Adrenal gland (tissue), 9 donors: ENCODE data around the gene SORL1-AS1.

Source experiments
- DNase-seq, 7 donors: peaks; one replicate each; pipeline ENCODE4 v3.0.0-alpha.2; 2019 to 2020
- H3K27ac ChIP-seq, 5 donors: fragments of 200-600 bp; sonication (generic) in 4 of 5; 1 replicate in 3 of 5; 2 replicates in 2 of 5; pipeline versions ENCODE4 v1.5.1 to v1.8.0; 2016 to 2020; ENCODE audit warnings: mild to moderate bottlenecking in 1 of 5
- H3K27me3 ChIP-seq: fragments of 200-600 bp; 2 replicates; pipeline ENCODE4 v1.8.0; 2021
- H3K36me3 ChIP-seq, 2 donors: fragments of 200-600 bp; replicated peaks in 1 of 2; 1 replicate in 1 of 2; 2 replicates in 1 of 2; pipeline versions ENCODE4 v1.5.1 to v1.8.0; 2018 to 2022
- H3K4me1 ChIP-seq, 2 donors: fragments of 200-600 bp; replicated peaks in 1 of 2; 1 replicate in 1 of 2; 2 replicates in 1 of 2; pipeline versions ENCODE4 v1.5.1 to v1.8.0; 2018 to 2021
- H3K4me3 ChIP-seq, 4 donors: fragments of 200-600 bp; sonication (generic) in 3 of 4; one replicate each; pipeline ENCODE4 v1.5.1; 2016 to 2018
- H3K9me3 ChIP-seq, 3 donors: fragments of 200-600 bp; sonication (generic) in 1 of 3; replicated peaks in 1 of 3; 1 replicate in 2 of 3; 2 replicates in 1 of 3; pipeline versions ENCODE4 v1.5.1 to v1.8.0; 2016 to 2021
- CTCF ChIP-seq, 6 experiments: fragments of 450-650 bp in 4 of 6; fragments of 200-600 bp in 2 of 6; sonication (generic) in 1 of 6; IDR thresholded peaks; 1 replicate in 5 of 6; 2 replicates in 1 of 6; pipeline versions ENCODE4 v1.5.1 to v1.8.0; 2016 to 2021; ENCODE audit warnings: antibody characterized with exemption in 6 of 6, mild to moderate bottlenecking in 2 of 6, moderate library complexity in 1 of 6
- POLR2A ChIP-seq, 2 donors: fragments of 450-650 bp; IDR thresholded peaks; one replicate each; pipeline ENCODE4 v1.6.1; 2017; ENCODE audit warnings: antibody characterized with exemption in 2 of 2, mild to moderate bottlenecking in 2 of 2, moderate library complexity in 1 of 2
- WGBS, 4 donors: extraction: QIAGEN DNeasy Blood & Tissue Kit in 2 of 4; methylation state at CpG; one replicate each; pipeline versions ENCODE4 v1.1.5 to v1.1.7; 2013 to 2017; 5-methylcytosine and 5-hydroxymethylcytosine counted together
- intact Hi-C, 2 donors: fragments of 100-400 bp; cut with DNase I; formaldehyde crosslinking; loops; one replicate each; pipeline versions ENCODE4 v1.14.1 to v1.15.0; 2022 to 2023
- donor health status: healthy with polysubstance abuse.
- donor health status: Bipolar disorder and iron deficiency.
- donor health status: DM: yes; HTN: yes; CAD: no.
- donor health status: DM: no; HTN: no; CAD: no.
- donor health status: DM: no; HTN: no; CAD: no.

The SORL1-AS1 gene

DNA sequence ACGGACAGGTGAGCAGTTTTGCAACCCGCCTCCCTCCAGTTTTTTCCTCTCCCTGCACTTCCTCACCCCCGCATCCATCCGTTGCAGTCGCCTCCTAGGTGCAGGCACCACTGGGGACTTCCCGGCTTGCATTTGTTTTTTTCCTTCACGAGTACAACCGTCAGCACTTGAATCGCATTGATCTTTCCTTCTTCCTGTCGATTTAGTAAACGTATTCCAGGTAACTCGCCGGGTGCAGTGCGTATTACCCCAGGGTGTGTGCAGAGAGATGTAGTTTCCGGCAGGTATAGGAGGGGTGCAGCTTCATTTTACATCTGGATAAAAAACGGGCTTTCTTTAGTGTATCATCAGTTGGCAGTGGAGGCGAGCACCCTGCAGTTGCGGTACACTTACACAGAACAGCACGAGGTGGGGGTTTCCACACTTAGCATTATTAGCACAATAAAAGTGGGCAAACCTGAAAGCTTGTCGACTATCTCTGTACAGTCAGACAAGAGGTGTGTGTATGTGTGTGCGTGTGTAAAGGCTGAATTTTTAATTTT, at the start of gene SORL1-AS1:
TSS of gene SORL1-AS1 (minus strand) at position 359 of the 542 bp plus-strand sequence.
- no peaks in the 10 kb centered on the region for H3K9me3 ChIP-seq
- peaks cover 3 to 6% of the 10 kb centered on the region in 2 donors for H3K4me1 ChIP-seq
- no peaks in the 10 kb centered on the region for H3K27me3 ChIP-seq
- 4 to 7% (median 6%) methylated on average over 19 to 21 of the region's 21 CpGs for WGBS, 4 donors
- intact Hi-C loops: loop anchor here in 1 of 2 donors (5.0 kb wide), 1 partner anchor 140 kb away; no protein-coding TSS in a partner anchor
- H3K27ac ChIP-seq: peak within 1 kb of the TSS in 1 of 5 donors; percentile 4
- no peaks in the 10 kb centered on the region for H3K36me3 ChIP-seq
- DNase-seq: no peak
- TF ChIP-seq POLR2A (IDR thresholded peaks at IDR 0.05) (no peak), CTCF (IDR thresholded peaks at IDR 0.05) (no peak)
- peak within 1 kb of the TSS in 2 of 4 donors; percentile 59 to 69 for H3K4me3 ChIP-seq

- no peak for TF ChIP-seq POLR2A (IDR thresholded peaks at IDR 0.05)
- TF ChIP-seq CTCF (IDR thresholded peaks at IDR 0.05): no peak
- intact Hi-C loops: no loop called here
- no peaks in the 10 kb centered on the region for H3K4me1 ChIP-seq
- 59 to 74% (median 60%) methylated on average over 1 of the region's 1 CpG for WGBS, 4 donors
- DNase-seq: no peak
- no peak overlapping the region for H3K4me3 ChIP-seq
- no peaks in the 10 kb centered on the region for H3K27me3 ChIP-seq
- no peaks in the 10 kb centered on the region for H3K36me3 ChIP-seq
- H3K9me3 ChIP-seq: no peaks in the 10 kb centered on the region
- no peak overlapping the region for H3K27ac ChIP-seq
Measured at GRCh38 chr11:121500717-121501116, 48.0 kb upstream of the SORL1-AS1 start.

DNA sequence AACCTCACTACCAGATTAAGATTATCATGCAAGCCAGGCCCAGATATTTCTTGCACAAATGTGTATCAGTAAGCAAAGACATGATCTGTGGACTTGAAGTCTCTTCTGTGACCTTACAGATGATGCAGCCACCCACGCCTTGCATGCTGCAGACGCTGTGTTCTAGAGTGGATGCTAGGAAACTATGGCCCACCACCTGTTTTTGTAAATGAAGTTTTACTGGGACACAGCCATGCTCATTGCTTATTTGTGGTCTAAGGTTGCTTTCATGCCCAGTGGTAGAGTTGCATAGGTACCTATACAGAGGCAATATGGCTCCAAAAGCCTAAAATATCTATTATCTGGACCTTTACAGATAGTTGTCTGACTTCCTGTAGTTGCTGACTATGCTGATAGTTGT, 47.5 kb upstream of the SORL1-AS1 start:
- Histone ChIP-seq H3K9me3 (no peaks in the 10 kb centered on the region), H3K4me3 (no peak overlapping the region), H3K27me3 (no peaks in the 10 kb centered on the region), H3K36me3 (no peaks in the 10 kb centered on the region), H3K27ac (no peak overlapping the region), H3K4me1 (no peaks in the 10 kb centered on the region)
- WGBS, 4 donors: 48 to 82% (median 71%) methylated on average over 2 of the region's 2 CpGs
- intact Hi-C loops: no loop called here
- TF ChIP-seq CTCF (IDR thresholded peaks at IDR 0.05): no peak
- TF ChIP-seq POLR2A (IDR thresholded peaks at IDR 0.05): no peak
- no peak for DNase-seq

- TF ChIP-seq POLR2A (IDR thresholded peaks at IDR 0.05) (no peak), CTCF (IDR thresholded peaks at IDR 0.05) (no peak)
- no peak for DNase-seq
- 19 to 46% (median 26%) methylated on average over 2 of the region's 2 CpGs for WGBS, 4 donors
- intact Hi-C loops: no loop called here
- Histone ChIP-seq H3K9me3 (no peaks in the 10 kb centered on the region), H3K27ac (no peak overlapping the region), H3K36me3 (no peaks in the 10 kb centered on the region), H3K27me3 (no peaks in the 10 kb centered on the region), H3K4me3 (no peak overlapping the region), H3K4me1 (no peaks in the 10 kb centered on the region)
Measured at GRCh38 chr11:121499405-121499804, 46.6 kb upstream of the SORL1-AS1 start.
